Type B pancreatic cell (in vitro differentiated cells): Measurements from ENCODE around the gene SRP54. TPM values are rescaled to one million over a fixed set of nuclear protein-coding genes. Genes with fewer than 3 reads are reported as not detected.

Experiments used
- DNase-seq: peaks from one replicate; pipeline ENCODE4 v3.0.0; 2021; ENCODE audit warnings: mixed read lengths; ENCODE audit not compliant: unreplicated experiment; ENCODE audit errors: extremely low spot score
- H3K27ac Mint-ChIP-seq: 2 replicates; pipeline ENCODE4 v1.8.0; 2021; ENCODE audit warnings: mild to moderate bottlenecking, mixed read lengths
- H3K27me3 Mint-ChIP-seq: 2 replicates; pipeline ENCODE4 v1.8.0; 2021; ENCODE audit warnings: mixed read lengths
- H3K36me3 Mint-ChIP-seq: 2 replicates; pipeline ENCODE4 v1.8.0; 2021; ENCODE audit warnings: mixed read lengths
- H3K4me1 Mint-ChIP-seq: one replicate; pipeline ENCODE4 v1.8.0; 2021; ENCODE audit warnings: mixed read lengths; ENCODE audit not compliant: unreplicated experiment
- H3K4me3 Mint-ChIP-seq: 2 replicates; pipeline ENCODE4 v1.8.0; 2021; ENCODE audit warnings: mild to moderate bottlenecking, mixed read lengths
- H3K9me3 Mint-ChIP-seq: 2 replicates; pipeline ENCODE4 v1.8.0; 2021; ENCODE audit warnings: mixed read lengths
- total RNA-seq: library from RNA; stranded (reverse); gene quantifications from 2 replicates; pipeline ENCODE4 v1.2.1, GENCODE V29; 2021; ENCODE audit warnings: low replicate concordance
- TF ChIP-seq, protein P1 (sequence below): fragments of 200-600 bp; sonication (generic); conservative IDR thresholded peaks from 2 replicates; pipeline ENCODE4 v1.5.0; 2021; ENCODE audit warnings: antibody characterized with exemption, mild to moderate bottlenecking

Gene SRP54
- total RNA-seq, 1 donor from 2014 or later: 48.3 TPM

DNA sequence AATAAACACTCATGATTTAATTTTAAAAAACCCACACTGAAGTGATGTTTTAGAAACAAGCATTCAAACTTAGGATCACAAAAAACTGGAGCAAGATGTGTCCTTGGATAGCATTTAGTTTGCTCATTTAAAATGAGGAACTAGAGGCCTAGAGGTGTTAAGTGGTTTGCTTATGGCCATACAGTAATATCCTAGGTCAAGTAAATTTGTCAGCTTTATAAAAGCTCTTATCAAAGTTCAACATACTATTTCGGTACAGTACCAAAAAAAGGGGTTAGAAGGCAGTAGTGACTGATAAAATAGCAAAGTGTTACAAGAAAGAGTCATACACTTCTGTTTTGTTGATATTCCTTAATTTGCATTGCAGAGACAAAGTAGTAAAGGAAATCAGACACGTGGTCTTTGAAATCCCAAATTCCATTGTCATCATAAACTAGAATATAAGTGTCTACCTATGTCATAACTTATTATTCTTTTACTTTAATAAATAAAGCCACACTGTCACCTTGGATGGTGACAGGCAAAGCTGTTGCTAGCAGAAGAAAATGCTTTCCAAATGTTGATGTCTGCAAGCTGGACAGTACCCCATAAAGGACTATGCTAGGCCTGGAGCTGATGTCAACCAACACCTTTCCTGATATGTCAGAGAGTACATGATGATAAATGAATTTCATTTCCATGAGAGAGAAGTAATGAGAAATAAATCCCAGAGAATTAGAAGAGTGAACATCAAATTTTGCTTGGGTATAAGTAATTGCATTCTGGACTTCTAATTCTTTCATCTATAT, 17.6 kb upstream of the SRP54 start:
- Mint-ChIP-seq H3K27me3 (no peaks in the 10 kb centered on the region), H3K27ac (no peak overlapping the region), H3K4me3 (no peak overlapping the region), H3K9me3 (no peaks in the 10 kb centered on the region), H3K4me1 (peaks cover 2% of the 10 kb centered on the region), H3K36me3 (peaks cover 3% of the 10 kb centered on the region)
- TF ChIP-seq, protein P1, sequence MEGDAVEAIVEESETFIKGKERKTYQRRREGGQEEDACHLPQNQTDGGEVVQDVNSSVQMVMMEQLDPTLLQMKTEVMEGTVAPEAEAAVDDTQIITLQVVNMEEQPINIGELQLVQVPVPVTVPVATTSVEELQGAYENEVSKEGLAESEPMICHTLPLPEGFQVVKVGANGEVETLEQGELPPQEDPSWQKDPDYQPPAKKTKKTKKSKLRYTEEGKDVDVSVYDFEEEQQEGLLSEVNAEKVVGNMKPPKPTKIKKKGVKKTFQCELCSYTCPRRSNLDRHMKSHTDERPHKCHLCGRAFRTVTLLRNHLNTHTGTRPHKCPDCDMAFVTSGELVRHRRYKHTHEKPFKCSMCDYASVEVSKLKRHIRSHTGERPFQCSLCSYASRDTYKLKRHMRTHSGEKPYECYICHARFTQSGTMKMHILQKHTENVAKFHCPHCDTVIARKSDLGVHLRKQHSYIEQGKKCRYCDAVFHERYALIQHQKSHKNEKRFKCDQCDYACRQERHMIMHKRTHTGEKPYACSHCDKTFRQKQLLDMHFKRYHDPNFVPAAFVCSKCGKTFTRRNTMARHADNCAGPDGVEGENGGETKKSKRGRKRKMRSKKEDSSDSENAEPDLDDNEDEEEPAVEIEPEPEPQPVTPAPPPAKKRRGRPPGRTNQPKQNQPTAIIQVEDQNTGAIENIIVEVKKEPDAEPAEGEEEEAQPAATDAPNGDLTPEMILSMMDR: no peak
- no peak for DNase-seq

GRCh38 chr14:34965912-34966311, 16.9 kb upstream of the SRP54 start:
- H3K27me3 Mint-ChIP-seq: no peaks in the 10 kb centered on the region
- H3K36me3 Mint-ChIP-seq: peaks cover 3% of the 10 kb centered on the region
- H3K4me3 Mint-ChIP-seq: no peak overlapping the region
- DNase-seq: no peak
- no peak overlapping the region for H3K27ac Mint-ChIP-seq
- H3K4me1 Mint-ChIP-seq: no peaks in the 10 kb centered on the region
- no peaks in the 10 kb centered on the region for H3K9me3 Mint-ChIP-seq
- TF ChIP-seq, protein P1: no peak

- H3K27me3 Mint-ChIP-seq: no peaks in the 10 kb centered on the region
- H3K4me1 Mint-ChIP-seq: no peaks in the 10 kb centered on the region
- H3K36me3 Mint-ChIP-seq: peaks cover 3% of the 10 kb centered on the region
- TF ChIP-seq, protein P1: no peak
- no peak for DNase-seq
- H3K9me3 Mint-ChIP-seq: no peaks in the 10 kb centered on the region
- H3K4me3 Mint-ChIP-seq: no peak overlapping the region
- H3K27ac Mint-ChIP-seq: no peak overlapping the region
These were observed 16.4 kb upstream of the SRP54 start for GRCh38 chr14:34966413-34966812.

GRCh38 chr14:34970665-34971064, 12.1 kb upstream of the SRP54 start:
- no peak for DNase-seq
- no peaks in the 10 kb centered on the region for H3K4me1 Mint-ChIP-seq
- no peaks in the 10 kb centered on the region for H3K27me3 Mint-ChIP-seq
- peaks cover 3% of the 10 kb centered on the region for H3K36me3 Mint-ChIP-seq
- H3K9me3 Mint-ChIP-seq: no peaks in the 10 kb centered on the region
- no peak overlapping the region for H3K27ac Mint-ChIP-seq
- no peak overlapping the region for H3K4me3 Mint-ChIP-seq
- TF ChIP-seq, protein P1: no peak

DNA sequence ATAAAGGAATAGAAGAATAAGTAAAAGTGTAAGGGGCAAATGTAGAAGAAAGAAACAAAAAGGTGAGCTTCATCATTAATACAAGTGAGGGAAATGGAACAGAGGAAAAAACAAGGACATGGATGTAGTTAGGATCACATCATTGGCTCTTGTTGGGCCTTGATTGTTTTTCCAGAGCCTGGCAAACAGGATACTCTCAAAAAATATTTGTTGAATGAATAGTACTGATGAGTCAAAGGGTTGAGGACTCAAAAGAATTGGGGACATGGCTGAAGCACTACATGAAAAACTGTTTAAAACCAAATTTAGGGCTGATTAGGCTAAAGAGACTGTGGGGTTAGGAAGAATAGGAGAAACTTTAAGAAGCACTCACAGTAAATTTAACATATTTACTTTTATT, 11.4 kb upstream of the SRP54 start:
- TF ChIP-seq, protein P1: no peak
- H3K9me3 Mint-ChIP-seq: no peaks in the 10 kb centered on the region
- H3K27ac Mint-ChIP-seq: no peak overlapping the region
- H3K27me3 Mint-ChIP-seq: no peaks in the 10 kb centered on the region
- no peak for DNase-seq
- no peaks in the 10 kb centered on the region for H3K4me1 Mint-ChIP-seq
- H3K36me3 Mint-ChIP-seq: peaks cover 3% of the 10 kb centered on the region
- H3K4me3 Mint-ChIP-seq: no peak overlapping the region
